Measurements from ENCODE around the gene MOGAT2. TPM values are rescaled to one million over a fixed set of nuclear protein-coding genes. Genes with fewer than 3 reads are reported as not detected.

The MOGAT2 gene
- total RNA-seq, 1 experiment from 2014 or later: 0.12 TPM

DNA sequence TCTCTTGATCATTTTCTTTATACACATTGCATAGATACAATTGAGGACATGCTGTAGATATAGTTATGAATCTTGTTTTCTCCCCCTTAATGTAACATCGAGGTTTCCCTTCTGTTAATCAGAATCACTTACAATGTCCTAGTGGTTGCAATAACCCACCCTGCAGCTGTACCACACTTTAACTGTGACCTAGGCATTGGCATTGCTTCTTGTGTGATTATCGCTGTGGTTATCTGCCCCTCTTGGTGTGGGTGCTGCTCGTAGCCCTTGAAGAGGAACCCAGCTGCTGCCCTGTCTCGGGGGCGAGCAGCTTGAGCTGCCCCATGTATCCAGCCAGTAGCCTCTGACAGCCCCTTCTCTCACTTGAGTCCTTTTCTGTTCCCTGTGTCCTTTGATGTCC is 52.5 kb downstream of the MOGAT2 start:
- Histone ChIP-seq H3K9me2 (ENCODE audit: insufficient read depth) (no peaks in the 10 kb centered on the region), H3K9ac (ENCODE audit: low read length) (no peak overlapping the region), H3K36me3 (ENCODE audit: control insufficient read depth in 1 of 2, insufficient read depth in 2 of 2, low read length in 2 of 2) (no peaks in the 10 kb centered on the region), H3K27ac (ENCODE audit: low read depth, low read length) (no peak overlapping the region), H4K20me1 (ENCODE audit: insufficient read depth) (no peaks in the 10 kb centered on the region), H3K4me3 (replicated peaks in 1 of 2; ENCODE audit: low read depth in 1 of 2, low read length in 2 of 2) (no peak overlapping the region), H3K9me3 (ENCODE audit: control insufficient read depth in 1 of 2, insufficient read depth in 1 of 2, low read depth in 1 of 2, low read length in 2 of 2) (no peaks in the 10 kb centered on the region), H2AFZ (ENCODE audit: low read depth, low read length, poor library complexity, severe bottlenecking) (no peak overlapping the region), H3K79me2 (ENCODE audit: insufficient read depth, low read length) (no peaks in the 10 kb centered on the region), H3K4me2 (ENCODE audit: low read length) (no peak overlapping the region), H3K27me3 (ENCODE audit: insufficient read depth, low read length) (peaks cover 6% of the 10 kb centered on the region; the same call in 1 of the 2 replicates), H3K4me1 (ENCODE audit: control insufficient read depth in 1 of 2, insufficient read depth in 2 of 2, low read length in 2 of 2) (peaks cover 9 to 17% of the 10 kb centered on the region in 2 experiments)
- TSS peak; percentile 45 for BruUV-seq (replicated peaks)
- ATAC-seq (no peak), DNase-seq (ENCODE audit: low read depth, low spot score) (no peak)
- TF ChIP-seq, protein P1, sequence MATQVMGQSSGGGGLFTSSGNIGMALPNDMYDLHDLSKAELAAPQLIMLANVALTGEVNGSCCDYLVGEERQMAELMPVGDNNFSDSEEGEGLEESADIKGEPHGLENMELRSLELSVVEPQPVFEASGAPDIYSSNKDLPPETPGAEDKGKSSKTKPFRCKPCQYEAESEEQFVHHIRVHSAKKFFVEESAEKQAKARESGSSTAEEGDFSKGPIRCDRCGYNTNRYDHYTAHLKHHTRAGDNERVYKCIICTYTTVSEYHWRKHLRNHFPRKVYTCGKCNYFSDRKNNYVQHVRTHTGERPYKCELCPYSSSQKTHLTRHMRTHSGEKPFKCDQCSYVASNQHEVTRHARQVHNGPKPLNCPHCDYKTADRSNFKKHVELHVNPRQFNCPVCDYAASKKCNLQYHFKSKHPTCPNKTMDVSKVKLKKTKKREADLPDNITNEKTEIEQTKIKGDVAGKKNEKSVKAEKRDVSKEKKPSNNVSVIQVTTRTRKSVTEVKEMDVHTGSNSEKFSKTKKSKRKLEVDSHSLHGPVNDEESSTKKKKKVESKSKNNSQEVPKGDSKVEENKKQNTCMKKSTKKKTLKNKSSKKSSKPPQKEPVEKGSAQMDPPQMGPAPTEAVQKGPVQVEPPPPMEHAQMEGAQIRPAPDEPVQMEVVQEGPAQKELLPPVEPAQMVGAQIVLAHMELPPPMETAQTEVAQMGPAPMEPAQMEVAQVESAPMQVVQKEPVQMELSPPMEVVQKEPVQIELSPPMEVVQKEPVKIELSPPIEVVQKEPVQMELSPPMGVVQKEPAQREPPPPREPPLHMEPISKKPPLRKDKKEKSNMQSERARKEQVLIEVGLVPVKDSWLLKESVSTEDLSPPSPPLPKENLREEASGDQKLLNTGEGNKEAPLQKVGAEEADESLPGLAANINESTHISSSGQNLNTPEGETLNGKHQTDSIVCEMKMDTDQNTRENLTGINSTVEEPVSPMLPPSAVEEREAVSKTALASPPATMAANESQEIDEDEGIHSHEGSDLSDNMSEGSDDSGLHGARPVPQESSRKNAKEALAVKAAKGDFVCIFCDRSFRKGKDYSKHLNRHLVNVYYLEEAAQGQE (IDR thresholded peaks at IDR 0.05; ENCODE audit: low read depth): no peak
- TF ChIP-seq POLR2A (IDR thresholded peaks at IDR 0.05; ENCODE audit: borderline replicate concordance, extremely low read depth, insufficient read depth, insufficient read length) (no peak), JUND (IDR thresholded peaks at IDR 0.05) (no peak), YY1 (IDR thresholded peaks at IDR 0.05; ENCODE audit: extremely low read depth, insufficient replicate concordance, low read depth, low read length) (no peak), FOSL1 (IDR thresholded peaks at IDR 0.05; ENCODE audit: low read depth) (no peak), EZH2phosphoT487 (IDR thresholded peaks at IDR 0.05; ENCODE audit: borderline replicate concordance) (no peak), EGR1 (IDR thresholded peaks at IDR 0.05; ENCODE audit: low read depth) (no peak), EZH2 (IDR thresholded peaks at IDR 0.05) (no peak), SRF (IDR thresholded peaks at IDR 0.05; ENCODE audit: low read depth) (no peak), ZNF274 (IDR thresholded peaks at IDR 0.05; ENCODE audit: low read depth, low read length) (no peak), SP1 (IDR thresholded peaks at IDR 0.05; ENCODE audit: low read depth) (no peak), ZFX (IDR thresholded peaks at IDR 0.05) (no peak), ELF1 (IDR thresholded peaks at IDR 0.05; ENCODE audit: borderline replicate concordance, low read depth) (no peak), POLR2AphosphoS5 (IDR thresholded peaks at IDR 0.05; ENCODE audit: low read depth, low read length) (no peak), TCF7L2 (IDR thresholded peaks at IDR 0.05; ENCODE audit: borderline replicate concordance, extremely low read depth, insufficient read depth, insufficient read length) (no peak), CEBPB (IDR thresholded peaks at IDR 0.05; ENCODE audit: low read depth) (no peak), CBX3 (IDR thresholded peaks at IDR 0.05; ENCODE audit: low read depth) (no peak)
- TF ChIP-seq, protein P2, sequence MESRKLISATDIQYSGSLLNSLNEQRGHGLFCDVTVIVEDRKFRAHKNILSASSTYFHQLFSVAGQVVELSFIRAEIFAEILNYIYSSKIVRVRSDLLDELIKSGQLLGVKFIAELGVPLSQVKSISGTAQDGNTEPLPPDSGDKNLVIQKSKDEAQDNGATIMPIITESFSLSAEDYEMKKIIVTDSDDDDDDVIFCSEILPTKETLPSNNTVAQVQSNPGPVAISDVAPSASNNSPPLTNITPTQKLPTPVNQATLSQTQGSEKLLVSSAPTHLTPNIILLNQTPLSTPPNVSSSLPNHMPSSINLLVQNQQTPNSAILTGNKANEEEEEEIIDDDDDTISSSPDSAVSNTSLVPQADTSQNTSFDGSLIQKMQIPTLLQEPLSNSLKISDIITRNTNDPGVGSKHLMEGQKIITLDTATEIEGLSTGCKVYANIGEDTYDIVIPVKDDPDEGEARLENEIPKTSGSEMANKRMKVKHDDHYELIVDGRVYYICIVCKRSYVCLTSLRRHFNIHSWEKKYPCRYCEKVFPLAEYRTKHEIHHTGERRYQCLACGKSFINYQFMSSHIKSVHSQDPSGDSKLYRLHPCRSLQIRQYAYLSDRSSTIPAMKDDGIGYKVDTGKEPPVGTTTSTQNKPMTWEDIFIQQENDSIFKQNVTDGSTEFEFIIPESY (IDR thresholded peaks at IDR 0.05; ENCODE audit: extremely low read depth, insufficient replicate concordance, low read length): no peak
- TF ChIP-seq, protein P3, sequence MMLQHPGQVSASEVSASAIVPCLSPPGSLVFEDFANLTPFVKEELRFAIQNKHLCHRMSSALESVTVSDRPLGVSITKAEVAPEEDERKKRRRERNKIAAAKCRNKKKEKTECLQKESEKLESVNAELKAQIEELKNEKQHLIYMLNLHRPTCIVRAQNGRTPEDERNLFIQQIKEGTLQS (IDR thresholded peaks at IDR 0.05): no peak
- TF ChIP-seq, protein P4, sequence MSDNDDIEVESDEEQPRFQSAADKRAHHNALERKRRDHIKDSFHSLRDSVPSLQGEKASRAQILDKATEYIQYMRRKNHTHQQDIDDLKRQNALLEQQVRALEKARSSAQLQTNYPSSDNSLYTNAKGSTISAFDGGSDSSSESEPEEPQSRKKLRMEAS (IDR thresholded peaks at IDR 0.05): no peak
- ChIA-PET POLR2A (no interaction called here), RAD21 (ENCODE audit: low non-redundant PET in 1 of 2, low total read pairs in 2 of 2, uncharacterized antibody in 2 of 2, unreplicated experiment in 2 of 2) (no interaction called here), CTCF (no interaction called here)
- intact Hi-C loops (cut with micrococcal nuclease): no loop called here
